PC-9 (cell line): ENCODE measurements around the gene GAS7. TPM values are rescaled to one million over a fixed set of nuclear protein-coding genes. Genes with fewer than 3 reads are reported as not detected.

Experiments
- BruUV-seq: library from RNA; stranded (reverse); fragments of 400-500 nt; replicated peaks from 2 replicates; lab custom pipeline; 2021; lab: Mats Ljungman, UMichigan
- CTCF ChIA-PET: fragments of 300-600 bp; sonication (Branson Sonifier 250); formaldehyde crosslinking; loops from one replicate; lab custom pipeline; 2022; ENCODE audit warnings: antibody characterized with exemption; lab: Charles Lee
- POLR2A ChIA-PET: fragments of 300-600 bp; sonication (Branson Sonifier 250); formaldehyde crosslinking; loops from one replicate; lab custom pipeline; 2022; ENCODE audit warnings: antibody characterized with exemption; ENCODE audit not compliant: unreplicated experiment; lab: Charles Lee
- DNase-seq, 2 experiments: peaks; one replicate each; pipeline versions ENCODE4 v3.0.0 to v3.0.0-alpha.2; 2015 to 2022; ENCODE audit warnings: mixed read lengths in 1 of 2
- H2AFZ ChIP-seq: fragments of 200-600 bp; sonication (generic); 2 replicates; pipeline ENCODE4 v1.8.1; 2017; ENCODE audit warnings: antibody characterized with exemption
- H3F3A ChIP-seq: fragments of 200-600 bp; sonication (generic); 2 replicates; pipeline ENCODE4 v1.8.1; 2017; ENCODE audit warnings: antibody characterized with exemption, mild to moderate bottlenecking, low read depth; ENCODE audit not compliant: insufficient read depth
- H3K27ac ChIP-seq: fragments of 200-600 bp; sonication (generic); 2 replicates; pipeline ENCODE4 v1.6.1; 2016; ENCODE audit warnings: mixed run types
- H3K27me3 ChIP-seq: fragments of 200-600 bp; sonication (generic); 2 replicates; pipeline ENCODE4 v1.6.1; 2016; ENCODE audit warnings: low read depth, mixed run types; ENCODE audit not compliant: insufficient read depth
- H3K36me3 ChIP-seq: fragments of 200-600 bp; sonication (generic); 2 replicates; pipeline ENCODE4 v1.6.1; 2016; ENCODE audit warnings: low read depth, mixed run types
- H3K4me1 ChIP-seq: fragments of 200-600 bp; sonication (generic); replicated peaks from 2 replicates; pipeline ENCODE4 v1.6.1; 2016; ENCODE audit warnings: mixed run types; ENCODE audit not compliant: insufficient read depth
- H3K4me2 ChIP-seq: fragments of 200-600 bp; sonication (generic); 2 replicates; pipeline ENCODE4 v1.6.1; 2017; ENCODE audit warnings: mixed run types
- H3K4me3 ChIP-seq: fragments of 200-600 bp; sonication (generic); 2 replicates; pipeline ENCODE4 v1.6.1; 2016; ENCODE audit warnings: mixed run types
- H3K79me2 ChIP-seq: fragments of 200-600 bp; sonication (generic); 2 replicates; pipeline ENCODE4 v1.6.1; 2017; ENCODE audit warnings: low read depth, mixed run types
- H3K9me2 ChIP-seq: fragments of 200-600 bp; sonication (generic); 2 replicates; pipeline ENCODE4 v1.8.1; 2017; ENCODE audit warnings: mild to moderate bottlenecking; ENCODE audit not compliant: insufficient read depth
- H3K9me3 ChIP-seq: fragments of 200-600 bp; sonication (generic); 2 replicates; pipeline ENCODE4 v1.8.1; 2016; ENCODE audit warnings: low read depth; ENCODE audit not compliant: insufficient read depth
- H4K20me1 ChIP-seq: fragments of 200-600 bp; sonication (generic); 2 replicates; pipeline ENCODE4 v1.8.1; 2017; ENCODE audit not compliant: insufficient read depth
- EZH2 ChIP-seq: fragments of 200-600 bp; sonication (generic); IDR thresholded peaks from 2 replicates; pipeline ENCODE4 v1.8.0; 2017; ENCODE audit warnings: antibody characterized with exemption, low read depth
- intact Hi-C: fragments of 100-400 bp; cut with micrococcal nuclease; formaldehyde crosslinking; loops from one replicate; pipeline ENCODE4 v1.10.0; 2022; ENCODE audit not compliant: unreplicated experiment
- total RNA-seq: library from RNA; stranded (reverse); gene quantifications from 2 replicates; pipeline ENCODE4 v1.2.3, GENCODE V29; 2021
- TF ChIP-seq, protein P1 (sequence below): fragments of 200-600 bp; sonication (generic); conservative IDR thresholded peaks from 2 replicates; pipeline ENCODE4 v1.6.1; 2017; ENCODE audit warnings: mixed run types, antibody characterized with exemption, mild to moderate bottlenecking, moderate library complexity

The GAS7 gene
- total RNA-seq, 1 experiment from 2014 or later, result not detected

DNA sequence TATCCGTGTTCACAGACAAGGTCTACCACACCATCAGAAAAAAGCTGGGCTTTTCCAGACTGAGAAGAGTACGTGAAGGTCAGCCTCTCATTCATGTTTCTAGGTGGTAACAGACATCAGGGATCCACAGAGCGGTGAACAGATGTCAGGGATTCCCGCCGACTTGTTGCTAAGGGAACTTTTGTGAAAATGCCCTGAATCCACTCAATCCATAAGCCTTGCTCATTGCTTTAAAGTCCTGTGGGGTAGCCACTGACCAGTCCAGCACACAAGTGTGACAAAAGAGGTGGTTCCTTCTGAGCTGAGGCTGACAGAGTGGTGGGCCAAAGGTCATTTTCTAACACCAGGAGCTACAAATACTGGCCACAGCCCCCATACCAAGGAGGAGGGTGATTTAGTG, 5.9 kb downstream of the GAS7 start:
- TF ChIP-seq, protein P1, sequence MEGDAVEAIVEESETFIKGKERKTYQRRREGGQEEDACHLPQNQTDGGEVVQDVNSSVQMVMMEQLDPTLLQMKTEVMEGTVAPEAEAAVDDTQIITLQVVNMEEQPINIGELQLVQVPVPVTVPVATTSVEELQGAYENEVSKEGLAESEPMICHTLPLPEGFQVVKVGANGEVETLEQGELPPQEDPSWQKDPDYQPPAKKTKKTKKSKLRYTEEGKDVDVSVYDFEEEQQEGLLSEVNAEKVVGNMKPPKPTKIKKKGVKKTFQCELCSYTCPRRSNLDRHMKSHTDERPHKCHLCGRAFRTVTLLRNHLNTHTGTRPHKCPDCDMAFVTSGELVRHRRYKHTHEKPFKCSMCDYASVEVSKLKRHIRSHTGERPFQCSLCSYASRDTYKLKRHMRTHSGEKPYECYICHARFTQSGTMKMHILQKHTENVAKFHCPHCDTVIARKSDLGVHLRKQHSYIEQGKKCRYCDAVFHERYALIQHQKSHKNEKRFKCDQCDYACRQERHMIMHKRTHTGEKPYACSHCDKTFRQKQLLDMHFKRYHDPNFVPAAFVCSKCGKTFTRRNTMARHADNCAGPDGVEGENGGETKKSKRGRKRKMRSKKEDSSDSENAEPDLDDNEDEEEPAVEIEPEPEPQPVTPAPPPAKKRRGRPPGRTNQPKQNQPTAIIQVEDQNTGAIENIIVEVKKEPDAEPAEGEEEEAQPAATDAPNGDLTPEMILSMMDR, result no peak
- no peak for TF ChIP-seq EZH2
- intact Hi-C loops, result no loop called here
- Histone ChIP-seq H3K27ac (no peak overlapping the region), H4K20me1 (no peaks in the 10 kb centered on the region), H3K9me2 (no peaks in the 10 kb centered on the region), H3K4me1 (no peaks in the 10 kb centered on the region), H3K36me3 (no peaks in the 10 kb centered on the region), H3K4me2 (no peak overlapping the region), H3K27me3 (0 out of 2 replicates have a peak, but pooled peaks cover 8% of the 10 kb centered on the region), H3F3A (no peaks in the 10 kb centered on the region), H2AFZ (no peak overlapping the region), H3K79me2 (no peaks in the 10 kb centered on the region), H3K9me3 (no peaks in the 10 kb centered on the region), H3K4me3 (no peak overlapping the region)
- DNase-seq, result no peak
- POLR2A ChIA-PET, result no interaction called here
- BruUV-seq, result no TSS peak
- CTCF ChIA-PET, result no interaction called here

DNA sequence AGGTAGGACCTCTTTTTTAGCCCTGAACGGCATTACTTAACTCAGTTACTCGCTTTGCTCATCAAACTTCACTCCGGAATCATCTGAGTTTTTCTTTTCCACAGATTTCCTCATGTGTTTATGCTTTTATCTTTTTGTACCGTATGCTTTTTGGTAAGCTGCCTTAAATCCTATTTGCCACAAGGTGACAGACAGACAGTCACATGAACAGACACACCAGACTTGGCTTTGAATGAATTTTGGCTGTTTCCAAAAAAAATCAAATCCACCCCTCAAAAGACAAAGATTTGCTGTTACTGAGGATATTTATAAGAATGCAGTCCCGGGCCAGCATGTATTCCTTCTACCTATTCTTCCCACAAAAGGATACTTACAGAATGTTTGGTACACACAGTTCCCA, 10.9 kb downstream of the GAS7 start:
- H3K9me3 ChIP-seq, result no peaks in the 10 kb centered on the region
- no peak for DNase-seq
- intact Hi-C loops, result no loop called here
- H3K9me2 ChIP-seq, result no peaks in the 10 kb centered on the region
- H3K4me3 ChIP-seq, result no peak overlapping the region
- H3K79me2 ChIP-seq, result no peaks in the 10 kb centered on the region
- ChIA-PET CTCF (interaction anchor here (0.6 kb wide), 1 partner anchor 491 kb away, joined by 3 read pairs; no protein-coding TSS in a partner anchor), POLR2A (no interaction called here)
- no peak overlapping the region for H2AFZ ChIP-seq
- H3K4me2 ChIP-seq, result no peak overlapping the region
- H3F3A ChIP-seq, result no peaks in the 10 kb centered on the region
- TF ChIP-seq EZH2, result no peak
- TF ChIP-seq, protein P1, result no peak
- H3K4me1 ChIP-seq, result no peaks in the 10 kb centered on the region
- H3K27ac ChIP-seq, result no peak overlapping the region
- no TSS peak for BruUV-seq
- no peaks in the 10 kb centered on the region for H4K20me1 ChIP-seq
- H3K36me3 ChIP-seq, result no peaks in the 10 kb centered on the region
- peaks cover 23% of the 10 kb centered on the region for H3K27me3 ChIP-seq

DNA sequence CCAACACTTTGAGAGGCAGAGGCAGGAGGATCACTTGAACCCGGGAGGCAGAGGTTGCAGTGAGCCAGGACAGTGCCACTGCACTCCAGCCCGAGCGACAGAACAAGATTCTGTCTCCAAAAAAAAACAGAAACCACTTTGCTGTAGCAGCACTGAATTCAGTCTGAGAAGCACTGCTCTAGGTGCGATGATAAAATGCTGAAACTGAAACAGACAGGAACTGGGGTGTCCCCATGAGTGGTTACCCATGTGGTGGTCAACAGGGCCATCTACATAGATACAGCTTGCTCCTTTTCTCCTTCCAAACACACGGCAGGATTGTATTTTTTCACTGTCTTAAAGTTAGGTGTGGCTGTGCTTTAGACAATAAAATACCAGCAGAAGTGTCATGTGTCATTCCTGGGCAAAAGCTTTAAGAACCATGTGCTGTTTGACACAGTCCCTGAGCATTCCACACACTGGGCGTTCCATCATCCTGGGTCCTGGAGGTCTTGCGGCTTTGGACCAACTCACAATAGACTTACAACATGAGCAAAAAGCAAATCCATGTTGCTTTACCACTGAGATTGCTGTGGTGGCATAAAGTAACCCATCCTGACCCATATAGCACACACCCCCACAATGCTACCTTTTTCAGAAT, 11.5 kb downstream of the GAS7 start:
- Histone ChIP-seq H3K4me2 (no peak overlapping the region), H3K79me2 (no peaks in the 10 kb centered on the region), H3K36me3 (no peaks in the 10 kb centered on the region), H3K9me3 (no peaks in the 10 kb centered on the region), H3K4me3 (no peak overlapping the region), H3K9me2 (no peaks in the 10 kb centered on the region), H2AFZ (no peak overlapping the region), H3K4me1 (no peaks in the 10 kb centered on the region), H3K27ac (no peak overlapping the region), H3K27me3 (peaks cover 23% of the 10 kb centered on the region), H4K20me1 (no peaks in the 10 kb centered on the region), H3F3A (no peaks in the 10 kb centered on the region)
- TF ChIP-seq, protein P1, result no peak
- TF ChIP-seq EZH2, result no peak
- intact Hi-C loops, result no loop called here
- ChIA-PET POLR2A (no interaction called here), CTCF (no interaction called here)
- no TSS peak for BruUV-seq
- no peak for DNase-seq
